K562 (cell line): Measurements from ENCODE around the gene GPR42. TPM values are rescaled to one million over a fixed set of nuclear protein-coding genes. Genes with fewer than 3 reads are reported as not detected.
"Not testable (repeated sequence)": the region's sequence is repeated elsewhere in the genome, so short reads cannot be mapped to it uniquely, and the experiment has no call there.

Experiments used
- ATAC-seq: fragments of 200-7000 bp; cut with Tn5 transposase; 3 replicates; pipeline ENCODE4 v1.9.1; 2020; ENCODE audit warnings: moderate library complexity
- BruUV-seq: library from RNA; stranded (reverse); fragments of 400-500 nt; replicated peaks from 2 replicates; lab custom pipeline; 2021; lab: Mats Ljungman, UMichigan
- CTCF ChIA-PET: fragments of 300-600 bp; formaldehyde crosslinking; extraction: SDS; loops from one replicate; lab custom pipeline; 2021; ENCODE audit warnings: low intra/inter-chr PET ratio; lab: Yijun Ruan, JAX
- POLR2A ChIA-PET: fragments of 300-600, 350-650 bp; sonication (Branson Sonifier 250); formaldehyde crosslinking; extraction: SDS; loops from one replicate; lab custom pipeline; 2021; ENCODE audit warnings: antibody characterized with exemption, inconsistent platforms; lab: Yijun Ruan, JAX
- DNase-seq, 4 experiments: peaks; one replicate each; pipeline versions ENCODE4 v3.0.0 to v3.0.0-alpha.2; 2011 to 2018; ENCODE audit warnings: low spot score in 3 of 4, mixed read lengths in 3 of 4; ENCODE audit errors: extremely low read depth in 1 of 4
- FAIRE-seq: peaks from 2 replicates; lab custom pipeline; 2011; peaks lifted over from hg19 to GRCh38; lab: Jason Lieb, UNC
- H2AFZ ChIP-seq: 2 replicates; pipeline ENCODE4 v1.6.0; 2011; ENCODE audit warnings: low read depth, low read length, control low read depth, inconsistent platforms
- H3K27ac ChIP-seq: fragments of 200-600 bp; 3 replicates; pipeline ENCODE4 v1.8.0; 2011; ENCODE audit warnings: low read depth, mild to moderate bottlenecking, control low read depth, inconsistent platforms, low read length, moderate library complexity, mixed read lengths; ENCODE audit errors: extremely low read depth
- H3K27me3 ChIP-seq, 2 experiments: fragments of 300-600 bp in 1 of 2; 2 replicates in 1 of 2; 3 replicates in 1 of 2; pipeline versions ENCODE4 v1.6.0 to v1.8.0; 2011; ENCODE audit warnings: inconsistent platforms in 2 of 2, low read length in 2 of 2, mild to moderate bottlenecking in 1 of 2, mixed read lengths in 1 of 2, moderate library complexity in 1 of 2; ENCODE audit not compliant: control insufficient read depth in 2 of 2, insufficient read depth in 2 of 2
- H3K36me3 ChIP-seq: fragments of 300-600 bp; 3 replicates; pipeline ENCODE4 v1.8.0; 2011; ENCODE audit warnings: mild to moderate bottlenecking, low read length, inconsistent platforms; ENCODE audit not compliant: control insufficient read depth, insufficient read depth
- H3K4me1 ChIP-seq, 2 experiments: fragments of 200-600 bp in 1 of 2; replicated peaks in 1 of 2; 2 replicates in 1 of 2; 3 replicates in 1 of 2; pipeline versions ENCODE4 v1.5.1 to v1.8.0; 2011; ENCODE audit warnings: inconsistent platforms in 2 of 2, low read length in 2 of 2, mild to moderate bottlenecking in 1 of 2, mixed read lengths in 1 of 2, moderate library complexity in 1 of 2; ENCODE audit not compliant: control insufficient read depth in 2 of 2, insufficient read depth in 2 of 2
- H3K4me2 ChIP-seq: 2 replicates; pipeline ENCODE4 v1.6.1; 2011; ENCODE audit warnings: low read length, control low read depth, inconsistent platforms, mixed read lengths; ENCODE audit not compliant: insufficient read depth
- H3K4me3 ChIP-seq: fragments of 200-600 bp; sonication (generic), shearing (Covaris generic); 2 replicates; pipeline ENCODE4 v1.5.1; 2016; ENCODE audit warnings: control low read depth, inconsistent platforms
- H3K79me2 ChIP-seq: fragments of 200-600 bp; 3 replicates; pipeline ENCODE4 v1.8.0; 2011; ENCODE audit warnings: low read length, inconsistent platforms; ENCODE audit not compliant: control insufficient read depth, insufficient read depth
- H3K9ac ChIP-seq, 2 experiments: 2 replicates each; pipeline versions ENCODE4 v1.6.0 to v1.6.1; 2011; ENCODE audit warnings: low read depth in 2 of 2, low read length in 2 of 2, control low read depth in 1 of 2, inconsistent platforms in 1 of 2, mild to moderate bottlenecking in 1 of 2, mixed read lengths in 1 of 2; ENCODE audit not compliant: insufficient read depth in 1 of 2
- H3K9me1 ChIP-seq: one replicate; pipeline ENCODE4 v1.6.0; 2011; ENCODE audit warnings: inconsistent platforms, mild to moderate bottlenecking, low read length, moderate library complexity; ENCODE audit not compliant: control insufficient read depth, insufficient read depth
- H3K9me3 ChIP-seq: replicated peaks from 2 replicates; pipeline ENCODE4 v1.5.1; 2011; ENCODE audit warnings: low read depth, low read length, inconsistent platforms; ENCODE audit not compliant: control insufficient read depth, insufficient read depth
- H4K20me1 ChIP-seq: replicated peaks from 2 replicates; pipeline ENCODE4 v1.6.1; 2011; ENCODE audit warnings: low read length, inconsistent platforms, mixed read lengths; ENCODE audit not compliant: control insufficient read depth, insufficient read depth
- C11orf30 ChIP-seq: fragments of 450-650 bp; IDR thresholded peaks from 2 replicates; pipeline ENCODE4 v1.6.1; 2016; ENCODE audit warnings: low read depth, mild to moderate bottlenecking
- CEBPB ChIP-seq: fragments of 450-650 bp; IDR thresholded peaks from 2 replicates; pipeline ENCODE4 v1.6.1; 2016; ENCODE audit warnings: missing genetic modification characterization, missing compliant biosample characterization
- CEBPG ChIP-seq, 3 experiments: fragments of 200-800 bp in 1 of 3; sonication (Bioruptor generic) in 1 of 3; sonication (generic) in 1 of 3; formaldehyde crosslinking in 1 of 3; IDR thresholded peaks in 2 of 3; conservative IDR thresholded peaks in 1 of 3; 2 replicates each; pipeline versions ENCODE4 v1.6.1 to v1.8.0; 2016 to 2022; ENCODE audit warnings: missing compliant biosample characterization in 2 of 3, missing genetic modification characterization in 2 of 3, mild to moderate bottlenecking in 1 of 3, missing genetic modification reagents in 1 of 3
- CHD4 ChIP-seq: fragments of 200-600 bp; sonication (generic); IDR thresholded peaks from 3 replicates; pipeline ENCODE4 v1.6.1; 2012; ENCODE audit warnings: low read depth, mild to moderate bottlenecking, mixed read lengths, low read length, inconsistent platforms; ENCODE audit not compliant: insufficient read depth, insufficient replicate concordance, poor library complexity, severe bottlenecking
- RBM25 ChIP-seq: fragments of 200-400 bp; formaldehyde crosslinking; IDR thresholded peaks from 2 replicates; pipeline ENCODE4 v1.6.1; 2018; ENCODE audit warnings: low read length, low read depth, moderate library complexity; ENCODE audit not compliant: severe bottlenecking
- RUNX1 ChIP-seq: sonication (generic); IDR thresholded peaks from 2 replicates; pipeline ENCODE4 v1.6.1; 2016; ENCODE audit warnings: antibody characterized with exemption, low read depth
- ZNF507 ChIP-seq: conservative IDR thresholded peaks from 2 replicates; pipeline ENCODE4 v1.6.1; 2017; ENCODE audit warnings: missing genetic modification characterization, missing compliant biosample characterization
- WGBS: fragments of 100-300 bp; shearing (Covaris generic); methylation state at CpG from one replicate; pipeline ENCODE4 v1.1.6; 2016; ENCODE audit warnings: low coverage, mixed read lengths; ENCODE audit not compliant: insufficient coverage; ENCODE audit errors: missing lambda C conversion rate; 5-methylcytosine and 5-hydroxymethylcytosine counted together
- in situ Hi-C: fragments of 300-500 bp; cut with MboI; formaldehyde crosslinking; loops from 4 replicates; pipeline ENCODE4 v1.15.0; 2018; ENCODE audit warnings: inconsistent platforms, mixed read lengths
- intact Hi-C: fragments of 100-400 bp; cut with micrococcal nuclease; formaldehyde crosslinking; loops from 2 replicates; pipeline ENCODE4 v1.14.2; 2022
- polyA plus RNA-seq, 8 experiments: library from polyadenylated mRNA; depleted of rRNA in 4 of 8; stranded (reverse) in 5 of 8; unstranded in 3 of 8; fragments of >200 nt; fragmentation: Nextera tagmentation in 2 of 8; fragmentation: Illumina TruSeq in 1 of 8; extraction: Ambion mirVana in 2 of 8; extraction: Trizol in 1 of 8; gene quantifications; 2 replicates each; pipeline versions ENCODE4 v1.2.1 to v1.2.3, GENCODE V29; 2011 to 2014; ENCODE audit warnings: inconsistent platforms in 1 of 8, missing spikeins in 1 of 8
- total RNA-seq, 7 experiments: library from RNA; depleted of rRNA in 6 of 7; stranded (reverse); fragments of >200 nt in 6 of 7; fragmentation: Illumina TruSeq in 2 of 7; extraction: Trizol in 2 of 7; gene quantifications; 2 replicates each; pipeline versions ENCODE4 v1.2.1 to v1.2.3, GENCODE V29; 2011 to 2021; ENCODE audit warnings: low replicate concordance in 1 of 7
- TF ChIP-seq, protein P1 (sequence below): sonication (generic); formaldehyde crosslinking; IDR thresholded peaks from 2 replicates; pipeline ENCODE4 v1.4.0; 2020; ENCODE audit warnings: mild to moderate bottlenecking, missing genetic modification reagents
- TF ChIP-seq, protein P2 (sequence below): sonication (generic); formaldehyde crosslinking; IDR thresholded peaks from 2 replicates; pipeline ENCODE4 v1.8.0; 2022; ENCODE audit warnings: mild to moderate bottlenecking, missing genetic modification reagents
- TF ChIP-seq, protein P3 (sequence below): fragments of 450-650 bp; IDR thresholded peaks from 2 replicates; pipeline ENCODE4 v1.6.1; 2016; ENCODE audit warnings: missing biosample characterization, missing genetic modification characterization

The GPR42 gene
- total and polyA plus RNA-seq, 9 of the 15 experiments (the other 6 are each of a cell fraction or from before 2014, with no cell fraction given) = not detected

DNA sequence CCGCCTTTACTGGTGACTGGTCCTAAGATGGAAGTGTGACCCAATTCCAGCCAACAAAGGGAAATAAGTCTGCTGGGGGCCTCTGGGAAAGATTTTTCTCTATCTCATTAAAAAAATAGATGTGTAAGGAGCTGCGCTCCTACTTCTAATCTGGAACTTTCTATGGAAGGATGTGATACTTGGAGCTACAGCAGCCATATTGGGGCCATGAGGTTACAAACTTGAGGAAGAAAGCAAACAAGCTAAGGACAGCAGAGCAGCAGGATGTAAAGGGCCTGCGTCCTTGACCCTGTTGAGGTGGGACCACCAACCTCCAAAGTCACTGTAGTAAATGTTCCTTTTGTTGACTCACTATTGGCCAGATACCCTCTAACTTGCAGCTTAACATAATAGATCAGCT, 7.5 kb downstream of the GPR42 start (continued):
- TF ChIP-seq ZNF507 (no peak), RUNX1 (no peak), RBM25 (peak; percentile 98), CHD4 (no peak), C11orf30 (no peak)
- TF ChIP-seq, protein P1, sequence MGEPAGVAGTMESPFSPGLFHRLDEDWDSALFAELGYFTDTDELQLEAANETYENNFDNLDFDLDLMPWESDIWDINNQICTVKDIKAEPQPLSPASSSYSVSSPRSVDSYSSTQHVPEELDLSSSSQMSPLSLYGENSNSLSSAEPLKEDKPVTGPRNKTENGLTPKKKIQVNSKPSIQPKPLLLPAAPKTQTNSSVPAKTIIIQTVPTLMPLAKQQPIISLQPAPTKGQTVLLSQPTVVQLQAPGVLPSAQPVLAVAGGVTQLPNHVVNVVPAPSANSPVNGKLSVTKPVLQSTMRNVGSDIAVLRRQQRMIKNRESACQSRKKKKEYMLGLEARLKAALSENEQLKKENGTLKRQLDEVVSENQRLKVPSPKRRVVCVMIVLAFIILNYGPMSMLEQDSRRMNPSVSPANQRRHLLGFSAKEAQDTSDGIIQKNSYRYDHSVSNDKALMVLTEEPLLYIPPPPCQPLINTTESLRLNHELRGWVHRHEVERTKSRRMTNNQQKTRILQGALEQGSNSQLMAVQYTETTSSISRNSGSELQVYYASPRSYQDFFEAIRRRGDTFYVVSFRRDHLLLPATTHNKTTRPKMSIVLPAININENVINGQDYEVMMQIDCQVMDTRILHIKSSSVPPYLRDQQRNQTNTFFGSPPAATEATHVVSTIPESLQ = no peak
- TF ChIP-seq, protein P2, sequence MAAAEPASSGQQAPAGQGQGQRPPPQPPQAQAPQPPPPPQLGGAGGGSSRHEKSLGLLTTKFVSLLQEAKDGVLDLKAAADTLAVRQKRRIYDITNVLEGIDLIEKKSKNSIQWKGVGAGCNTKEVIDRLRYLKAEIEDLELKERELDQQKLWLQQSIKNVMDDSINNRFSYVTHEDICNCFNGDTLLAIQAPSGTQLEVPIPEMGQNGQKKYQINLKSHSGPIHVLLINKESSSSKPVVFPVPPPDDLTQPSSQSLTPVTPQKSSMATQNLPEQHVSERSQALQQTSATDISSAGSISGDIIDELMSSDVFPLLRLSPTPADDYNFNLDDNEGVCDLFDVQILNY (CRISPR knock-in tag) = no peak

DNA sequence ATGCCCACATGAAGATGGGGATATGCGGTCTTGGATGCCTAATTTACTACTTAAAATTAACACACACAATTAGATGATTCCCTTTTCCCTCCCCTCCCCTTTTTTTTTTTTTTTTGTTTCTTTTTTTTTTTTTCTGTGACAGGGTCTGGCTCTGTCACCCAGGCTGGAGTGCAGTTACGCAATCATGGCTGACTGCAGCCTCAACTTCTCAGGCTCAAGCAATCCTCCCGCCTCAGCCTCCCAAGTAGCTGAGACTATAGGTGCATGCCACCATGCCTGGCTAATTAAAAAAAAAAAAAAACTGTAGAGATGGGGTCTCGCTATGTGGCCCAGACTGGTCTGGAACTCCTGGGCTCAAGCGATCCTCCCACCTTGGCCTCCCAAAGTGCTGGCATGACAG, 8.7 kb downstream of the GPR42 start:
- WGBS = 71% methylated on average over 4 of the region's 5 CpGs
- ATAC-seq, H3K4me3 ChIP-seq, H3K36me3 ChIP-seq, H3K79me2 ChIP-seq, in situ Hi-C loops, H3K27ac ChIP-seq, H2AFZ ChIP-seq, H4K20me1 ChIP-seq: not testable (repeated sequence)
- TF ChIP-seq CEBPB (tag) (peak; percentile 93), CEBPG (CRISPR knock-in tag; IDR thresholded peaks at IDR 0.05) (peak; percentile 46; the same call in 1 of the 2 replicates), CEBPG (tag; conservative IDR thresholded peaks at IDR 0.05 in 1 of 2, IDR thresholded peaks at IDR 0.05 in 1 of 2) (peak; percentile 62 to 84)
- TF ChIP-seq, protein P3, sequence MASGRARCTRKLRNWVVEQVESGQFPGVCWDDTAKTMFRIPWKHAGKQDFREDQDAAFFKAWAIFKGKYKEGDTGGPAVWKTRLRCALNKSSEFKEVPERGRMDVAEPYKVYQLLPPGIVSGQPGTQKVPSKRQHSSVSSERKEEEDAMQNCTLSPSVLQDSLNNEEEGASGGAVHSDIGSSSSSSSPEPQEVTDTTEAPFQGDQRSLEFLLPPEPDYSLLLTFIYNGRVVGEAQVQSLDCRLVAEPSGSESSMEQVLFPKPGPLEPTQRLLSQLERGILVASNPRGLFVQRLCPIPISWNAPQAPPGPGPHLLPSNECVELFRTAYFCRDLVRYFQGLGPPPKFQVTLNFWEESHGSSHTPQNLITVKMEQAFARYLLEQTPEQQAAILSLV (tag) = 0 out of 2 replicates have a peak, but pooled peaks have one; percentile 45
- TF ChIP-seq, all 486 proteins: peak for 3; not testable (repeated sequence) for 483
- CTCF ChIA-PET = interaction anchor here (0.6 kb wide), 1 partner anchor 45 kb away, joined by 4 read pairs; no protein-coding TSS in a partner anchor
- H3K4me2 ChIP-seq = peak overlapping the region; percentile 68; the same call in 1 of the 2 replicates
- intact Hi-C loops, POLR2A ChIA-PET, DNase-seq, H3K9me3 ChIP-seq, BruUV-seq, FAIRE-seq, H3K27me3 ChIP-seq, H3K9me1 ChIP-seq, H3K9ac ChIP-seq: not testable (repeated sequence)
- H3K4me1 ChIP-seq = peaks cover 23 to 30% of the 10 kb centered on the region in 2 experiments; a peak in 4 of 5 replicates
